ENCODE measurements around the gene SLC39A11.

GRCh38 chr17:73093286-73093685 is 798 bp upstream of the SLC39A11 start:
- TF ChIP-seq CTCF (IDR thresholded peaks at IDR 0.05; ENCODE audit: low read length) (no peak), EZH2 (optimal IDR thresholded peaks at IDR 0.05; ENCODE audit: low read depth, low read length) (no peak)

Data from MM.1S (cell line).